Activated T-helper 1 cell treated with Interleukin-2 at 50 U/mL for 16 hours (primary cell): ENCODE measurements around the gene HS1BP3.

Source experiments
- DNase-seq: peaks from one replicate; pipeline ENCODE4 v3.0.0-alpha.2; 2020; ENCODE audit warnings: low read depth

HS1BP3 gene

DNA sequence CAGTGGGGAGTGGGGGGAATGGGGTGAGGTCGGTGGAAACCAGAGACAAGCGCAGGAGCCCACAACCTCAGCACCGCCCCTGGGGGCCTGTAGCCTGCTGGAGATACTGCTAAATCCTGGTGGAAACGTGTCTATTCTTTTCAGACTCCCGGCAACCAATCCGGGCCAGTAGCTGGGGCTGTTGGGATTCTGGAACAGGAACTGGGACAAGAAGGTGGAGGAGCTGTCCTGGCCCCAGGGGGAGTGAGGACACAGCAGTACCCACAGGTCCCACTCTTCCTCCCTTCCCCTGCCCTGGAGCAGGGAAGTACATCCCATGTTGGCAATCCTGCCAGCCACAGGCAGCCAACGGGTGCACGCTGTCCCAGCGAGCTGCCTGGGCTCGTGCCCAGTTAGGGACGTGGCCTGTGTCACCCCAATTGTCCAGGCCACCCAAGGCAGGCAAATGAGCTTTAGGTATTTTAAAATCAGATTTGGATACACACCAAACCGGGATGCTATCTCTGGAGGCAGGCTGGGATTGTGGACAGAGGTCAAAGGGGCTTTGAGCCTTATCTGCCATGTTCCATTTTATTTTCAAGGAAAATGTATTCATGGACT lies 51.8 kb downstream of the HS1BP3 start:
- no peak for DNase-seq

DNA sequence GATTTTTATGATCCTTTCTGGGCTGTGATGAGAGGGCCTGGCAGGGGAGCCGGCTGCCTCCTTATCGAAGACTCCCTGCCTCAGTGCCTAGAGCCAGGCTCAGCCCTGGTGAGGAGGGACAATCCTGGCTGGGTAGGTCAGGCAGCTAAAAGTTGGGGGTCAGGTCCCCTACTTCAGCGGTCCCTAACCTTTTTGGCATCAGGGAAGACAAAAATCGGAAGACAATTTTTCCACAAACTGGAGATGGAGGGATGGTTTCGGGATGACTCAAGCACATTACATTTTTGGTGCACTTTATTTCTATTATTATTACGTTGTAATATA lies 53.1 kb downstream of the HS1BP3 start:
- no peak for DNase-seq

DNA sequence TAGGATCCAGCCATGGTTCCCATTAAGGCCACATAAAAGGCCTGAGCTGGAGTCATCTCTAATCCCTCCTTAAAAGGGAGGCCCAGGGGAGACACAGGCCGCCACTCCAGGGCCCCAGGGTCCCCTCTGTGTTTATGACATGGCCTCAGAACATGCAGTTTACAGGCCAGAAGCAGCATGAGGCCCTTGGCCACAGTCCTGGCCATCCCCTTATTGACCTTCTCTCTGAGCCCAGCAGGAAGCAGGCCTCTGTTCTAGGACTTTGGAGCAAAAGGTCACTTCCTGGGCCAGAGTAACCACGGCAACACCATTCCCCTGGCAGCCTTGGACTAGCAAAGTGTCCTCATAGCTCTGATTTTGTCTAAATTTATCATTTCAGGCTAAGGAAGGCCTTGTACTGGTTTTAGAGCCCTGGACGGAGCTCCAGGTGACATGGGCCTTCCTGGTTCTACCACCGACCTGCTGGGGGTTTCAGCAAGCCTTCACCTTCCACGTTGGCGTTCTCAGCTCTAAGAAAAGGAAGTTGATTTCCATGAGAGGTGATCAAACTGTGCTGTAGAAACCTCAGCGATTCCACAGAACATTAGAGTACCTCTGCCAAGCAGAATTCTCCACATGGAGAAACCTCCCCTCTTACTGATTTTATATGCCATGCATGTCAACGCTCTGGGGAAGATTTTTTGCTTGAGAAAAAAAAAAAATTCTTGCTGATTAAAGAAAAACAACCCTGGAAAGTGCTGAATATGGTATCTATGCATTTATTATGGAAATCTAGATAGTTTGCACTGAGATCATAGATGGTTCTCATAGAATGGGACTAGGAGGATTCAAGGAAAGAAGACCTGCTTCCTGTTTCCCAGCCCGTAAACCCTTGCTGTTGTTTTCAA lies 53.7 kb downstream of the HS1BP3 start:
- no peak for DNase-seq

DNA sequence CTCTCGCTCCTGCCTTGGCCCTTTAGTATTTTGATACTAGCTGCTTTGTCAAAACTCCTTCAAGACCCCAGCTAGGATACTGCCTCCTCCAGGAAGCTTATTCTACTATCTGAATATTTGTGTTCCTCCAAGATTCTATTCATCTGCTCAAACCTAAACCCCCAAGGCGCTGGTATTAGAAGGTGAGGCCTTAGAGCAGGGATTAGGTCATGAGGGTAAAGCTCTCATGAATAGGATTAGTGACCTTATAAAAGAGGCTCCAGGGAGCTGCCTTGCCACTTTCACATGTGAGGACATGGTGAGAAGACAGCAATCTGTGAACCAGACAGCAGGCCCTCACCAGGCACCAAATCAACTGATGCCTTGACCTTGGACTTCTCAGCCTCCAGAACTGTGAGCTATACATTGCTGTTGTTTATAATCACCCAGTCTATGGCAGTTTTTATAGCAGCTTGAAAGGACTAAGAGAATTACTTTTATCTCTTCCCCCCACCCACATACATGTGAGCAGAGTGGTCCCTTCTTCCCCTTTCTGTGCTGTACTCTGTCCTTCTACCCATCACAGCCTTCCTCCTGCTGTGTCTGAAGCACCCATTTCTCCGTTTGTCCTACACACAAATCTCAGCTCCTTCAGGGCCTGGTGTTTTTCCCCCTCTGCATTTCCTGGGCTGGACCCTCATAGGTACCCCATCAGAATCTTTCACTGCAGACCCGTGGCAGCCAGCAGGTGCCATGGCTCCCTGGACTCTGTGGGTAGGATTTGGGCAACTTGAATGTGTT lies 54.5 kb downstream of the HS1BP3 start:
- no peak for DNase-seq

DNA sequence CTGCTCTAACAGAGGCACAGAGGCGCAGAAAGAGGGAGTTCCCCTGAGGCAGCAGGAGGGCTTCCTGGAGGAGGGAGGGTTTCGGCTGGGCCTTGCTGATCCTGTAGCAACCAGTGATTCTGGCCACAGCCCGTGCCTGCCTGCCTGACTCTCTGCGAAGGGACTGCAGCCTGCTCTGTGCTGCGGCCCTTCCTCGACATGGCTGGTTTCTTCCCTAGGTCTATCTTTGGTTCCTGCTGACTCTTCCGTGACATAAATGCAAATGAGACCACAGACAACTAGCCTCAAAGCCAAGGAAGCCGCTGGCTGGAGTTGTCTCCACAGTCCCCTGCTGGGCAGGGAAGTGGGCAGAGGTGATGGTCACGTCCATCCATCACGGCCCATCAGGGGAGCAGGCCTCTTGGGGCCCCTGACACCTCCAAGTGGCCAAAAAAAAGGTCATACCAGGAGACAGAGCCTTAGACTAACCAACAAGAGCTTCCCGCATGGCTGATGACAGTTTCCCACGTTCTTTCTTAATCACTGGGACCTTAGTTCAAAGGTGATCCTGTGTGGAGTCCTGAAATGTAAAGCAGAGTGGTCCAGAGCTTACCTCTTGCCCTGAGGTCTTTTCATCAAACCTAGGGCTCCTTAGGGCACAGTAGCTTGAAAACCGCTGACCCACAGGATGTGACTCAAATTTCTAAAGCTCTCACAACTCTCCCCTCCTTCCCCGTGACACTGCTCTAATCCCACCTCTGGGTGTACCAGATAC lies 55.3 kb downstream of the HS1BP3 start:
- DNase-seq, result no peak

DNA sequence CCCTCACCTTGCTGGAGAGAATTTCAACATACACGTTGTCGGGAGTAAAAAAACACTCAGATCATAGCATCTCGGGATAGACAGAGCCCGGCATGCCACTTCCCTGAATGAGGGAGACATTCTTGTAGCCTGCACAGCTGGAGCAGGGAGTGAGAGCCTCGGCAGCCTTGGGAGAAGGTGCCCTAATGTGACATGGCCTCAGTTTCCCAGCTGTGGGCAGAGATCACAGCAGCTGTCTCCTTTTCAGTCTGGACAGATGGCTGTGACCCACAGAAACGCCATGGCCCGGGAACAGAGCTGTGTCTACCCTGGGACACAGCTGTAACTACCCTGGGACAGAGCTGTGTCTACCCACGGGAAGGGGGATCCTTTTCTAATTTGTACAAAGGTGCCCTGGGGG lies 55.9 kb downstream of the HS1BP3 start:
- DNase-seq, result no peak

DNA sequence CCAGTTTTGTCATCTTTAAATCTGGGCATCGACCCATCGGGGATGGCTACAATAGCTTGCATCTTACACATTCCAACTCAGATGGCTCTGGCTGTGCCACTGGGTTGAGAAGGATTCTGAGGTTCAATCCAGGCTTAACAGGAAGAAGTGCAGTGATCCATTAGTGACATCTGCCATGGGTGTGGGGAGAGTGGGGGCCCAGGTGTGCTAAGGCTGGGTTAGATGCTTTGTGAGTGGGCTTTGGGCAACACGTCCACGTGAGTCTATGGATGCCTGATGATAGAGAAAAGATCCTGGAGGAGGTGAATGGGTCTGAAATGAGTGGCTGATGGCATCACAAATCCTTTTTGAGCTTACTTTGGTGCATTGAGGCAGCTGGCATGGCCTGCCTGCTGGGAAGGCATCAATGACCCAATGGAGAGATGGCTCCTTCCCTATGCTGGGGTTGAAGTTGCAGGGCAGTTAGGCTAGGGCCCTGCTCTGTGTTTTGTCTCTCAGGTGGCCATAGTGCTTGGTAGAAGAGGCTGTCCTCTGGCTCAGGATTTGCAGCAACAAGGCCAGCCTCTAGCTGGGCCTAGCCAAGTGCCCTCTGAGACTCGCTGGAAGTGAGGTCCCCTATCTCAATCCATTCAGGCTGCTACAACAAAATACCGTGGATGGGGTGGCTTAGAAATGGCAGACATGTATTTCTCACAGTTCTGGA lies 56.7 kb downstream of the HS1BP3 start:
- no peak for DNase-seq

DNA sequence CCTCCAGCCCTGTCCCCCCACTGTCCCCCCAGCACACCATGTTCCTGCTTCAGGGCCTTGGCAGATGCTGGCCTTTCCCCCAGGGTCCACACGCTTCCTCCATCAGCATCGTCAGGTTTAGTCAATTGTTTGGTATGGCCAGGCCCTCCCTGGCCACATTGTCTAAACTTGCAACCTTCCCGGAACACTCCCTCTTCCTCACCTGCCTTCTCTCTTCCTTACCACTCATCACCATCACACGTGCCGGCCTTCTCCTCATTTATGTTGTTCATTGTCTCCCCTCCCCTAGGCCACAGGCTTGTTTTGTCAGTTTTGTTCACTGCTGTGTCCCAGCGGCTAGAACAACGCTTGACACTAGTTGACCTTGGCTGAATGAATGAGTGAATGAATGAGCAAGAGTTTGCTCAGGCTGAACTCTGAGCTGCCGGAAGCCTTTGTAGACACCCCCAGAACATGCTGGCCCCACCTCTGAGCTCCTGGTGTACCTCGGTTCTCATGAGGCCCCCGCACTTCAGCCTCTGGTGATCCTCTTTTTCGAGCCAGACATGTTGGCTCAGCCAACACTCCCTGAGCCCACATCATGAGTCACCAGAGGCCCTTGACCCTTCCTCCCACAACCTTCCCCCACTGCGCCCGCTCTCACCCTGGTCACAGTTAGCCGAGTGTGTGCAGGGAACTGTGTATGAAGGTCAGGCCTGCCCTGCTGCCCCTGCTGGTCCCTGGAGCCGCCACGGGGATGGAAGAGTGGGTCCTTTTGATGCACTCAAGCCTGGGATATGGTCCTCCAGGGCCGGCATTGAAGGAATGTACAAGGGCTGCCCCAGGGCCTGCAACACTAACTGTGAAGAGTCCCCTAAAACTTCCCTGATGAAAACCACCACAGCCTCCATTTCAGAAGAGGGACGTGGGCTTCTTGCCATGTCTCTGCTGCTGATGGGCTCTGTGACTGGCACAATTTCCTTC lies 57.5 kb downstream of the HS1BP3 start:
- no peak for DNase-seq

DNA sequence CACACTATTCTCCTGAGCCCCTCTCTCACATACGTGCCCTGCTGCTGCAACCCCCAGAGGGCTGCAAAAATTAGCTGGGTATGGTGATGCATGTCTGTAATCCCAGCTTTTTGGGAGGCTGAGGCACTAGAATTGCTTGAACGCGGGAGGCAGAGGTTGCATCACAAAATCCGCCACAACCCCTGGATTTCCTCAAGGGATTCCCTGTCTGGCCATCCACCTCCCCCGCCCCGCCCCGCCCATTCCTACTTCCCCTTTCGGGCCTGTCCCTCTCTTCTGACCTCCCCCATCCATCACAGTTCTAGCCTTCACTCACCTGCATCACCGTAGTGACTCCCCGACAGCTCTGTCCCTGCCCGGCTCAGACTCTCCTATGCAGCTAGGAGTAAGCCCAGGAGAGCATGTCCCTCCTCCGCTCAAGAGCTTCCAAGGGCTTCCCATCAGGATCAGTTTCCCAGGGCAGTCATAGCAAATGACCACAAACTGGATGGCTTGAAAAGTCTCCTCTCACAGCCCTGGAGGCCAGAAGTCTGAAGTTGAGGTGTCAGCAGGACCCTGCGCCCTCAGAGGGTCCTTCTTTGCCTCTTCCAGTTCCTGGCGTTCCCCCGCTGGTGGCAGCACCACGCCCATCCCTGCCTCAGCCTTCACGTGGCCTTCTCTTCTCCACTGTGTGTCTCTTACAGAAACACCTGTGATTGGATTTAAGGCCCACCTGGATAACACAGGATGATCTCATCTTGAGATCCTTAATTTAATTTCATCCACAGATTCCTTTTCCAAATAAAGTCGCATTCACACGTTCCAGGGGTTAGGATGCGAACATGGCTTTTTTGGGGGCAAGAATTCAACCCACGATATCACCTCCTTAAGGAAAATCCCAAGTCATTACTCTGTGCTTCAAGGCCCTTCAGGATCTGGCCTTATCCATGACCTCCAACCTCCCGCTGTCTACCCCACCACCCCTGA lies 58.5 kb downstream of the HS1BP3 start:
- DNase-seq, result no peak

DNA sequence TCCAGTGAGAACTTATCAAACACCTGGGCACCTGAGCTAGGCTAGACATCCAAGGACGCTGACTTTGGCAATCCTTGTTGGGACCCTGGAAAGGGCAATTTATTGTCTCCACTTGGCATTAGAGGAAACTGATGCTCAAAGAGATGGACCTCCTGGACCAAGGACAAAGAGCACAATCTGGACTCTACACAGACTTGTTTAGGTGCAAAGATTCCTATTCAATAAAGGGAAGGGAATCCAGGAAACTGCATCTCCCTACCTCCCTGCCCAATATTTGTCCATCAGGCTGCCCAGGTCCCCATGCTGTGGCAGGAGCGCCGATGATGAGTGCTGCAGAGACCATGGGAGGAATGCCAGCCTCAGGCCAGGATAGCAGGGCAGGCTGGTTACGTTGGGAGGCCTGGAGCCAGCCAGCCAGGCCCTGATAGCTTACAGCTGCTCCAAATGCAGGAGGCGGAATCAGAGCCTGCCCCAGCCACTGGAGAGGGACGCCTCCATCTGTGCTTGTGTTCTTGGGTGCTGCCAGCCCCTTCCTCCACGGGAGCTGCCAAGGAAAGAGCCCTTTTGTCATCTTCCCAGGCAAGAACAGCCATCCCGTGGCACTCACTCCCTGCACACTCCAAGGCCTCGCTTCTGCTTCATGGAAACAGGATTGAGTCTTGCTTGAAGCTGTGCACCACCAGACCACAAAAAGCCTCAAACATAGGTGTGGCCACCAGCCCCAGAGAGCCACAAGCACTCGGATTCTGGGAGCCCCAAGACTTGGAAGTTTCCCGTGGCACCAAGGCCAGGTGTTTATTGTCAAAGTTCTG lies 60.0 kb downstream of the HS1BP3 start:
- DNase-seq, result no peak

DNA sequence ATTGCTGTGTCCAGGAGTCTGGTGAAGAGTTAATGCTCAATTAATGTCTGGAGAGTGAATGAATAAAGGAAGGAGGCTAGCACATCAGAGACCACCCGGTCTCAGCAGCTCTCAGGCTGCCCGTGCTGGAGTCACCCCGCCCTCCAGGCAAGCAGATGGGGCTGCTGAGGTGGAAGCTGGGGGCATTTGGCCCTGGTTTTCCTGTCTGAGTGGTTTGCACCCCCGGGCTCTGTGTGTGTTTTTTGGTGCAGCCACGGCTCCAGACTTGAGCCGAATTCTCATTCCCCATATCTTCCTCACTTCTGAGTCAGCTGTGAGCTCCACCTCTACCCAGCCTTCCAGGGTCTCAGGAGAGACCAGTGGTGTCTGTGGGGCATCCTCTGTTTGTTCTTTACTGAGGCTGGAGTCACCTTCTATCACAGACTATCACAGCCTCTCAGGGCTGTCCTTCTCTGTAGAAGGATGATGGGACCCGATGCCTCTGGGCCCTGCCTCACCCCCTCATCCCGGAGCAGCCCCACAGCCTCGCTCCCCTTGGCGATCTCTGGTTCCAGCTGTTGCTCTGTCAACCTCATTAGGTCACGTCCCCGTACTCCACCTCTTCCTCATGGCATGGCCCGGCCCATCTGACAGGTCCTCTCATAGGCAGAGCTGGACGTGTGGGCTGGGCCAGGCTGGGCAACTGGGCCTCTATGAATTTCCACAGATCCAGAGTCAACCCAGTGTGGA lies 60.8 kb downstream of the HS1BP3 start:
- DNase-seq, result no peak

DNA sequence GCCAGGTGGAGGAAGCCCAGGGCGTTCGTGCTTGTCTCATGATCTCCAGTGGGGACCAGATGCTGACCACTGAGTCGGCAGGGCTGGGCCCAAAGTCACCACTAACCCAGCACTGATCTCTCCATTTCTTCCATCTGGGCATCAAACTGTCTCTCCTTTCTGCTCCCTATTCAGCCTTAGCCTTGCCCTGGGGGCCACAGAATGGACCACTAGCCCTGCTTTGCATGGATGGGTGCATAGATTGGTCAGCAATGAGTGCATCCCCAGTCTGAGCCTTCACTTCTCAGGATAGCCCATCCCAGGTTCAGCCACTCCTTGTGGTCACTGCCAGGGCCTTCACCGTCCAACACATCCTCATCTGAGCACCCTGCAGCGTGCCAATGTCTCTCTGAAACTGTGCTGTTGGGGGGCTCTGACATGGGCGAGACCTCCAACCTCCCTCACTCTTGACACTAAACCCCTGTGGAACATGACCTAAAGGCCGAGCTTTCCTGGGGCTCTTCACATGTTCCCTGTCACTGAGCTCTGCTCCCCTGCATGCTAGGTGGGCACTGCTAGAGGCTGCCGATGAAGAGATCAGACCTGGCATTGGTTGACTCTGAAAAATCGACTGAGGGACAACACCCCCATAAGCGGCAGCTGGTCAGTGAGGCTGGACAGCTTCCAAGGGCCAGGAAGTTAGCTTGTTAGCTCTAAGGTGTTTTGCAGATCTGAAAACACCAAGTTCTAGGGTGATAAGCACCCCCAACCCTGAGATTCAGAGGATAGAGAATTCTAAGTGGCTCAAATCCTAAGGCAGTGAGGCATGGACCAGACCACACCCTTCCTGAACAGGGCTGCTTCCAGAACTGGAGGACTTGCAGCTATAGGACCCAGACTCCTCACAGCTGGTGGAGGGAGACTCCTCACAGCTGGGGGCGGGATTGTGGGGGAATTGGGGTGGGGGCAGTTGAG lies 61.7 kb downstream of the HS1BP3 start:
- no peak for DNase-seq

DNA sequence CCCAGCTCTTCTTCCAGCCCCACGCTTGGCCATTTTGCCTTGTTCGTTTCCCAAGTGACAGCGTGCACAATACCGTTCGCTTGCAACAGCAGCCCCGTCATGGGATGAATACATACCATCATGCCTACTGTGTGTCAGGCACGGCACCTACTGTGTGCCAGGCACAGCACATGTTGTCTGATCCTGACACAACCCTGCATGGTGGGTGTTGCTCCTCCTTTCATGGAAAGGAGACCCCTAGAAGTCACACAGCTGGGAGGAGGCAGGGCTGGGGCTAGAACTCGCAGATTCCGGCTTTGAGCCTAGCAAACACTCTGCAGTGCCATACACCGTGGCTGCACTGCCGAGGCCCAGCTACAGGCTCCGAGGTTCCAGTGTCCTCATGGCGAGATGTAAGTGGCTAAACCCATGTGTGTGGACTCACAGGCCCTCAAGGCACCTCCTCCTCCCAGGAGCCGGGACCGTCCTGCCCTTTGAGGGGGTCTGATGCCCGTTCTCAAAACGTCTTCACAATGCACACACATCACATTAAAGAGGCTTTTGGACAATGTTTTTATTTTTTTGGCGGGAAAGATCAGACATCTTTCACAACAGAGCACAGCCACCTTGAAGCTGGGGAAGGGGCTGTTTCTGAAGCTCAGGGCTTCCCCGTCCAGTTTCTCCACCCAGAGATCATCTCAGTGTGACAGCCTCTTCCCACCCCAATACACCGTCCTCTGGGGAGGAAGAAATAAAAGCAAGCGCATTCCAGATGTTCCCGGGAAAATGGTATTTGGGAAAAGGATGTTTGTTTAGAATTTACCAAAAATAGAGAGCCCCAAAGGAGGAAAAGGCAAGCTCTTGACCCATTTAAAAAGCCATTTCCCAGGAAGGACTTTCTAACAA lies 64.9 kb downstream of the HS1BP3 start:
- no peak for DNase-seq

DNA sequence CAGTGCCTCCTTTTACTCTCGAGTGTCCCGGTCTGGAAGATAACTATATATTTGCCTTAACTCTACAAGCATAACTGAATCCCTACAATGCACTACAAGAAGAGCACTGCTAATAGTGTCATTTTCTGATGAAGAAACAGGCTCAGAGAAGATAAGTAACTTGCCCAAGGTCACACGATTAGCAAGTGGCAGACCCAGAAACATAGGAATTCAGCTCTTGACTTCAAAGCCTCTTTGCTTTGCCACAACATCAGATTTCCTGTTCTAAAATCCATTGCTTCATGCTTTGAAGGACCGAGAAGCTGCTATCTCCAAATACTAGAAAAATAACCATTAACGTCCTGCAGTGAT lies 65.6 kb downstream of the HS1BP3 start:
- no peak for DNase-seq
